Pericardium fibroblast (primary cell): ENCODE measurements around the gene CORO1A. TPM values are rescaled to one million over a fixed set of nuclear protein-coding genes. Genes with fewer than 3 reads are reported as not detected.

Experiments
- total RNA-seq: library from RNA; depleted of rRNA; stranded (reverse); fragments of >200 nt; gene quantifications from 2 replicates; pipeline ENCODE4 v1.2.3, GENCODE V29; 2015

The CORO1A gene
- 0.43 and 4.2 TPM in 2 replicates for total RNA-seq

DNA sequence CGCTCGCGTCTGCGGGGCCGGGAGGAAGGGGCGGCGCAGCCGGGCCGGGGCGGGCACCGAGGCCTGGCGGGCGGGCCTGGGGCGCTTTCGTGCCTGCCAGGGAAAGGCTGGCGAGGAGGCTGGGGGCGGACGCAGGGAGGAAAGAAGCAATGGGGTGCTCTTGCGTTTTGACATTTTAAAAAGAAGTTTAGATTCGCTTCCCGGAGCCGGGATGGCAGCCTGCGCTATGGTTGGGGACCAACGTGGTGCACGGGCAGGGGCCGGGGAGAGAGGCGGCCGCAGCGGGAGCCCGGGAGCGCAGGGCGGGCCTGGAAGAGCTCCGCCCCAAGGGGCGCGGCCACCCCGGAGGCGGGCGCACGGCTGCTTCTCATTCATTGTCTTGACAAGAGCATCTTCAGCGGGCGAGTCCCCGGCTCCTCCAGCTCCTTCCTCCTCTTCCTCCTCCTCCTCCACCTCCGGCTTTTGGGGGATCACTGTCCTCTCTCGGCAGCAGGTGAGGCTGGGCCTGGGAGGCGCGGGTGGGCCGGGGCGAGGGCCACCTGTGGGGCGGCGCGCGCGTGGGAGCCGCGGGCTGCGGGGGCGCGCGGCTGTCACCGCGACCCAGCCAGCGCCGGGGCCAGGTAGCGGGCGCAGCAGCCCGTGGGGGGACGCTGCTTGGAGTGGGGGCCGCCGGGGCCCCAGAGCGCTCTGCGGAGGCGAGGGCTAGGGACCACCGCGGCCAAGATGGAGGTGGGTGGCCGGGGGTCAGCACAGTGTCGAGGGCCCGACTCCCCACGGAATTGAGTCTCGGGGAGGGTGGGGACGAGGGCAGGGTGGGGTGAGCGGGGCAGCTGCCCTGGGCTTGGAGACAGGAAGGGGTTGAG, at the start of gene CORO1A:
Gene CORO1A, plus strand, starts transcription at position 370 of the 863 bp plus-strand sequence. CDS start 1,608 bp downstream, outside the sequence.

DNA sequence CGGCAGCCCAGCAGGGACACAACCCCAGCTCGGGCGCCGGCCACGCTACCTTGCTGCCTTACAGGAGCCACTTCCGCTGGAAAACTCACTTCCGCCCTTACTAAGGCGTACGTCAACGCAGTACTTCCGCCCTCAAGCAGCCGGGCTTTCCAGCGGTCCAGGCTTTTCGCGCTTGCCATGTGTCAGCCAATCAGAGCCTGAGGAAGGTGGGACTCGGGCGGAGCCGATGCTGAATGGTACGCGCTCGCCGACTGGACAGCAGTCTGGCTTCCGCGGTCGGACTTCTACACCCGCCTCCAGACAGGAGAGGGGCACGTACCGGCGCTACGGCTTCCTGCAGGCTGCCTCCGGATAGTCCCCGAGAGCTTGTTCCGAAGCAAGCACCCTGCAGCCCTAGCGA, 10.2 kb downstream of the CORO1A start, which contains the start of the genes BOLA2B and SLX1A:
Gene BOLA2B, minus strand, starts transcription at position 52 of the 400 bp plus-strand sequence. CDS start 71 bp downstream, outside the sequence.
Gene SLX1A, plus strand, starts transcription at position 261 of the 400 bp plus-strand sequence. CDS start 210 bp downstream, outside the sequence.

DNA sequence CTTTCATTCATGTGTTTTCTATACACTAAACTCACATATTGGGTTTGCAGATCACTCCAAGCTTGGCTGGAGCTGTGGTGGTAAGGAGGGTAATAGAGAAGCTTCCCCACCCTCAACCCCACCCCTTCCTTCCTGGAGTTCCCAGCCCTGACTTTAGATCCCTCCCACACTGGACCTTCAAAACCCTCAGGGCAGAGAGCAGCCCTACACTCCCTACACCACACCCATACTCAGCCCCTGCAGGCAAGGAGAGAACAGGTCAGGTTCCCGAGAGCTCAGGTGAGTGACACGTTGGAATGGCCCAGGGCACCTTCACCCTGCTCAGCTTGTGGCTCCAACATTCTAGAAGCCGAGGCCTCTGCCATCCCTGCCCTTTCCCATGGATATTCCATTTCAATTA, 15.6 kb downstream of the CORO1A start, which contains the start of gene SULT1A3:
Gene SULT1A3, plus strand, starts transcription at position 207 of the 400 bp plus-strand sequence. CDS start 1,474 bp downstream, outside the sequence.

Other genes starting within 250 kb of the CORO1A start
- 92.3 and 112 TPM in 2 replicates for gene TMEM219, start 221.5 kb upstream of the CORO1A start, total RNA-seq
- 31.2 and 44.5 TPM in 2 replicates for gene TAOK2, start 209.7 kb upstream of the CORO1A start, total RNA-seq
- 7.6 and 8.3 TPM in 2 replicates for gene HIRIP3, start 188.0 kb upstream of the CORO1A start, total RNA-seq
- gene INO80E, start 187.4 kb upstream of the CORO1A start, total RNA-seq: 28.7 and 33.6 TPM in 2 replicates
- gene DOC2A, start 172.6 kb upstream of the CORO1A start, total RNA-seq: 0.60 TPM in 1 of 2 replicates, not detected in the other
- not detected in 2 replicates for gene C16orf92, start 160.4 kb upstream of the CORO1A start, total RNA-seq
- not detected in 2 replicates for gene TLCD3B, start 152.3 kb upstream of the CORO1A start, total RNA-seq
- 1,291 and 1,757 TPM in 2 replicates for gene ALDOA, start 117.8 kb upstream of the CORO1A start, total RNA-seq
- gene PPP4C, start 107.6 kb upstream of the CORO1A start, total RNA-seq: 63.2 and 79.7 TPM in 2 replicates
- under 0.01 TPM in 1 of 2 replicates, not detected in the other for gene TBX6, start 91.7 kb upstream of the CORO1A start, total RNA-seq
- gene YPEL3, start 87.4 kb upstream of the CORO1A start, total RNA-seq: 50.2 and 89.3 TPM in 2 replicates
- gene GDPD3, start 70.1 kb upstream of the CORO1A start, total RNA-seq: 0.47 and 1.2 TPM in 2 replicates
- gene MAPK3, start 60.4 kb upstream of the CORO1A start, total RNA-seq: 63.0 and 70.9 TPM in 2 replicates
- gene BOLA2B, start 10.1 kb downstream of the CORO1A start, total RNA-seq: 28.4 and 117 TPM in 2 replicates
- gene SLX1A, start 10.3 kb downstream of the CORO1A start, total RNA-seq: 24.3 and 26.1 TPM in 2 replicates
- 2.6 and 7.0 TPM in 2 replicates for gene SULT1A3, start 15.7 kb downstream of the CORO1A start, total RNA-seq
- 0.26 and 1.9 TPM in 2 replicates for gene NPIPB13, start 64.9 kb downstream of the CORO1A start, total RNA-seq
- gene CD2BP2, start 171.7 kb downstream of the CORO1A start, total RNA-seq: 34.2 and 44.1 TPM in 2 replicates
- 33.7 and 44.6 TPM in 2 replicates for gene TBC1D10B, start 186.9 kb downstream of the CORO1A start, total RNA-seq
- gene MYL11, start 191.2 kb downstream of the CORO1A start, total RNA-seq: 48.3 TPM in 1 of 2 replicates, not detected in the other
- 0.51 TPM in 1 of 2 replicates, not detected in the other for gene SEPTIN1, start 199.0 kb downstream of the CORO1A start, total RNA-seq
- 3.7 and 3.9 TPM in 2 replicates for gene ZNF48, start 211.8 kb downstream of the CORO1A start, total RNA-seq
- 31.0 and 34.2 TPM in 2 replicates for gene ZNF771, start 224.0 kb downstream of the CORO1A start, total RNA-seq
- gene DCTPP1, start 246.4 kb downstream of the CORO1A start, total RNA-seq: 24.3 and 31.5 TPM in 2 replicates